HepG2 (cell line): ENCODE measurements around the gene HERC5. TPM values are rescaled to one million over a fixed set of nuclear protein-coding genes. Genes with fewer than 3 reads are reported as not detected.

Experiments
- ATAC-seq: fragments of 200-7000 bp; cut with Tn5 transposase; 3 replicates; pipeline ENCODE4 v1.9.1; 2020; ENCODE audit warnings: mild to moderate bottlenecking, moderate library complexity
- Bru-seq: library from RNA; stranded (reverse); fragments of 400-500 nt; gene quantifications from one replicate; lab custom pipeline; 2021; lab: Mats Ljungman, UMichigan
- BruChase-seq, 2 experiments: library from RNA; stranded (reverse); fragments of 400-500 nt; gene quantifications; one replicate each; lab custom pipeline; 2021; lab: Mats Ljungman, UMichigan
- BruUV-seq: library from RNA; stranded (reverse); fragments of 400-500 nt; replicated peaks from 2 replicates; lab custom pipeline; 2021; lab: Mats Ljungman, UMichigan
- CTCF ChIA-PET: fragments of 300-600 bp; formaldehyde crosslinking; extraction: SDS; loops from one replicate; lab custom pipeline; 2021; ENCODE audit warnings: low total read pairs, inconsistent platforms, low intra/inter-chr PET ratio; lab: Yijun Ruan, JAX
- POLR2A ChIA-PET: fragments of 350-600 bp; sonication (Branson Sonifier 250); formaldehyde crosslinking; loops from one replicate; lab custom pipeline; 2020; ENCODE audit warnings: antibody characterized with exemption, inconsistent platforms; lab: Yijun Ruan, JAX
- DNase-seq: peaks from one replicate; pipeline ENCODE4 v3.0.0-alpha.2; 2015; ENCODE audit warnings: low spot score
- FAIRE-seq: peaks from 3 replicates; lab custom pipeline; 2011; peaks lifted over from hg19 to GRCh38; lab: Jason Lieb, UNC
- H2AFZ ChIP-seq: one replicate; pipeline ENCODE4 v1.6.1; 2011; ENCODE audit warnings: low read length, inconsistent platforms
- H3K27ac ChIP-seq: fragments of 300-600 bp; 3 replicates; pipeline ENCODE4 v1.8.0; 2011; ENCODE audit warnings: mixed run types, mild to moderate bottlenecking, mixed read lengths, low read length, inconsistent platforms; ENCODE audit not compliant: insufficient read depth; ENCODE audit errors: extremely low read length
- H3K27me3 ChIP-seq, 2 experiments: fragments of 200-600 bp in 1 of 2; 2 replicates in 1 of 2; 3 replicates in 1 of 2; pipeline versions ENCODE4 v1.6.0 to v1.8.0; 2011; ENCODE audit warnings: low read length in 2 of 2, mild to moderate bottlenecking in 2 of 2, moderate library complexity in 2 of 2, inconsistent platforms in 1 of 2; ENCODE audit not compliant: insufficient read depth in 2 of 2, control insufficient read depth in 1 of 2
- H3K36me3 ChIP-seq, 2 experiments: fragments of 200-600 bp in 1 of 2; replicated peaks in 1 of 2; 2 replicates in 1 of 2; 3 replicates in 1 of 2; pipeline versions ENCODE4 v1.5.1 to v1.8.0; 2011; ENCODE audit warnings: low read length in 2 of 2, inconsistent platforms in 1 of 2; ENCODE audit not compliant: insufficient read depth in 2 of 2, control insufficient read depth in 1 of 2
- H3K4me1 ChIP-seq: 2 replicates; pipeline ENCODE4 v1.5.1; 2012; ENCODE audit warnings: low read length, inconsistent platforms; ENCODE audit not compliant: insufficient read depth
- H3K4me2 ChIP-seq: 2 replicates; pipeline ENCODE4 v1.6.0; 2011; ENCODE audit warnings: low read depth, low read length, inconsistent platforms
- H3K4me3 ChIP-seq, 3 experiments: fragments of 200-600 bp in 1 of 3; sonication (generic), shearing (Covaris generic) in 1 of 3; replicated peaks in 1 of 3; 2 replicates each; pipeline ENCODE4 v1.5.1; 2011 to 2016; ENCODE audit warnings: low read length in 3 of 3, inconsistent platforms in 2 of 3, low read depth in 2 of 3, mild to moderate bottlenecking in 2 of 3, control low read depth in 1 of 3, mixed read lengths in 1 of 3; ENCODE audit not compliant: insufficient read depth in 1 of 3
- H3K79me2 ChIP-seq: one replicate; pipeline ENCODE4 v1.6.1; 2011; ENCODE audit warnings: low read length, inconsistent platforms; ENCODE audit not compliant: insufficient read depth
- H3K9ac ChIP-seq: 2 replicates; pipeline ENCODE4 v1.6.0; 2011; ENCODE audit warnings: mild to moderate bottlenecking, low read depth, low read length, inconsistent platforms; ENCODE audit not compliant: insufficient read depth
- H3K9me3 ChIP-seq: 2 replicates; pipeline ENCODE4 v1.5.1; 2012; ENCODE audit warnings: mild to moderate bottlenecking, low read length
- H4K20me1 ChIP-seq: 2 replicates; pipeline ENCODE4 v1.6.0; 2011; ENCODE audit warnings: inconsistent platforms, mild to moderate bottlenecking, low read length, moderate library complexity; ENCODE audit not compliant: insufficient read depth
- GATAD1 ChIP-seq: IDR thresholded peaks from 2 replicates; pipeline ENCODE4 v1.6.1; 2016; ENCODE audit warnings: missing genetic modification reagents, missing compliant biosample characterization
- HNRNPLL ChIP-seq: fragments of 200-400 bp; formaldehyde crosslinking; IDR thresholded peaks from 2 replicates; pipeline ENCODE4 v1.6.1; 2017; ENCODE audit warnings: mild to moderate bottlenecking, low read depth, low read length; ENCODE audit not compliant: poor library complexity, severe bottlenecking
- RCOR2 ChIP-seq: IDR thresholded peaks from 2 replicates; pipeline ENCODE4 v1.6.1; 2016; ENCODE audit warnings: missing biosample characterization, missing genetic modification reagents
- STAG1 ChIP-seq: sonication (generic); formaldehyde crosslinking; IDR thresholded peaks from 2 replicates; pipeline ENCODE4 v1.4.0; 2020; ENCODE audit warnings: missing genetic modification reagents
- WGBS: methylation state at CpG from one replicate; pipeline ENCODE4 v1.1.6; 2017; ENCODE audit warnings: low lambda C conversion rate; 5-methylcytosine and 5-hydroxymethylcytosine counted together
- in situ Hi-C: cut with HindIII; loops from 2 replicates; pipeline ENCODE4 v1.10.0; 2017; ENCODE audit warnings: low pct_unique_long_range_greater_than_20kb; ENCODE audit not compliant: extremely low pct_ligation_motif_present
- intact Hi-C: fragments of 100-400 bp; cut with micrococcal nuclease; formaldehyde crosslinking; loops from one replicate; pipeline ENCODE4 v1.10.0; 2022; ENCODE audit not compliant: unreplicated experiment
- long read RNA-seq, 2 experiments: library from RNA in 1 of 2; library from polyadenylated mRNA in 1 of 2; stranded (forward) in 1 of 2; unstranded in 1 of 2; transcript quantifications; one replicate each; pipeline ENCODE4 v2.0.0, GENCODE V29; 2019 to 2022
- polyA minus RNA-seq, 3 experiments: library from RNA; depleted of rRNA, polyadenylated mRNA; stranded (reverse); fragments of >200 nt; gene quantifications; 2 replicates each; pipeline ENCODE4 v1.2.3, GENCODE V29; 2011; ENCODE audit warnings: low replicate concordance in 1 of 3
- polyA plus RNA-seq, 8 experiments: library from polyadenylated mRNA; depleted of rRNA in 3 of 8; stranded (reverse) in 7 of 8; unstranded in 1 of 8; fragments of >200 nt; fragmentation: Illumina TruSeq in 4 of 8; extraction: Trizol in 4 of 8; gene quantifications; 2 replicates each; pipeline versions ENCODE4 v1.2.1 to v1.2.3, GENCODE V29; 2011 to 2016; ENCODE audit warnings: low read depth in 4 of 8, missing spikeins in 1 of 8, mixed read lengths in 1 of 8; ENCODE audit not compliant: insufficient read depth in 1 of 8
- total RNA-seq, 5 experiments: library from RNA; depleted of rRNA; stranded (reverse); fragments of >200 nt; fragmentation: Illumina TruSeq; extraction: Trizol; gene quantifications; 2 replicates each; pipeline ENCODE4 v1.2.3, GENCODE V29; 2016; ENCODE audit warnings: low read depth in 1 of 5
- TF ChIP-seq, protein P1 (sequence below): IDR thresholded peaks from 2 replicates; pipeline ENCODE4 v1.6.1; 2016; ENCODE audit warnings: low read depth
- TF ChIP-seq, protein P2 (sequence below), 2 experiments: sonication (generic) in 1 of 2; formaldehyde crosslinking in 1 of 2; IDR thresholded peaks; 2 replicates each; pipeline versions ENCODE4 v1.6.1 to v1.9.0; 2014 to 2022; ENCODE audit warnings: antibody characterized with exemption in 1 of 2, borderline replicate concordance in 1 of 2, inconsistent platforms in 1 of 2, low read depth in 1 of 2, missing genetic modification reagents in 1 of 2

Gene HERC5
- total RNA-seq (2016; rRNA removed; fragmentation: Illumina TruSeq; extraction: Trizol) = 0.29 and 0.33 TPM in 2 replicates
- not detected in 2 replicates for total RNA-seq (2016; cell fraction: cytosol; rRNA removed; fragmentation: Illumina TruSeq; extraction: Trizol; ENCODE audit: low read depth)
- 0.35 and 0.39 TPM in 2 replicates for total RNA-seq (2016; cell fraction: insoluble cytoplasmic fraction; rRNA removed; fragmentation: Illumina TruSeq; extraction: Trizol)
- total RNA-seq (2016; cell fraction: membrane; rRNA removed; fragmentation: Illumina TruSeq; extraction: Trizol) = 0.10 and 0.12 TPM in 2 replicates
- total RNA-seq (2016; cell fraction: nucleus; rRNA removed; fragmentation: Illumina TruSeq; extraction: Trizol) = 0.16 and 0.19 TPM in 2 replicates
- polyA plus RNA-seq (2011; rRNA removed) = 0.08 and 0.13 TPM in 2 replicates
- 0.04 and 0.09 TPM in 2 replicates for polyA plus RNA-seq (2011; cell fraction: cytosol; rRNA removed)
- polyA plus RNA-seq (2011; cell fraction: nucleus; rRNA removed) = 0.14 and 0.16 TPM in 2 replicates
- 0.08 and 0.11 TPM in 2 replicates for polyA plus RNA-seq (2012)
- polyA plus RNA-seq (2016; cell fraction: cytosol; fragmentation: Illumina TruSeq; extraction: Trizol; ENCODE audit: low read depth) = 0.05 TPM in 1 of 2 replicates, not detected in the other
- polyA plus RNA-seq (2016; cell fraction: insoluble cytoplasmic fraction; fragmentation: Illumina TruSeq; extraction: Trizol; ENCODE audit: low read depth) = 0.15 and 0.28 TPM in 2 replicates
- 0.09 TPM in 1 of 2 replicates, not detected in the other for polyA plus RNA-seq (2016; cell fraction: membrane; fragmentation: Illumina TruSeq; extraction: Trizol; ENCODE audit: low read depth)
- polyA plus RNA-seq (2016; cell fraction: nucleus; fragmentation: Illumina TruSeq; extraction: Trizol; ENCODE audit: insufficient read depth, low read depth) = 0.26 and 0.52 TPM in 2 replicates
- 0.10 and 4.5 TPM in 2 replicates for polyA minus RNA-seq (2011; rRNA and poly(A)+ RNA removed; ENCODE audit: low replicate concordance)
- 0.18 and 0.49 TPM in 2 replicates for polyA minus RNA-seq (2011; cell fraction: cytosol; rRNA and poly(A)+ RNA removed)
- 0.25 and 0.39 TPM in 2 replicates for polyA minus RNA-seq (2011; cell fraction: nucleus; rRNA and poly(A)+ RNA removed)
- Bru-seq, nascent RNA = percentile 18 among the genes with signal in this experiment
- BruChase-seq, experiment 1, labeled RNA remaining after a 6-hour chase = percentile 20 among the genes with signal in this experiment
- BruChase-seq, experiment 2, labeled RNA remaining after a 2-hour chase = percentile 14 among the genes with signal in this experiment
- long read RNA-seq, experiment 1 = 0 reads
- long read RNA-seq, experiment 2, partial matches to known transcripts = 0 of 1 reads
- long read RNA-seq, experiment 2, other reads (novel, unspliced or antisense) = 1 of 1 reads

DNA sequence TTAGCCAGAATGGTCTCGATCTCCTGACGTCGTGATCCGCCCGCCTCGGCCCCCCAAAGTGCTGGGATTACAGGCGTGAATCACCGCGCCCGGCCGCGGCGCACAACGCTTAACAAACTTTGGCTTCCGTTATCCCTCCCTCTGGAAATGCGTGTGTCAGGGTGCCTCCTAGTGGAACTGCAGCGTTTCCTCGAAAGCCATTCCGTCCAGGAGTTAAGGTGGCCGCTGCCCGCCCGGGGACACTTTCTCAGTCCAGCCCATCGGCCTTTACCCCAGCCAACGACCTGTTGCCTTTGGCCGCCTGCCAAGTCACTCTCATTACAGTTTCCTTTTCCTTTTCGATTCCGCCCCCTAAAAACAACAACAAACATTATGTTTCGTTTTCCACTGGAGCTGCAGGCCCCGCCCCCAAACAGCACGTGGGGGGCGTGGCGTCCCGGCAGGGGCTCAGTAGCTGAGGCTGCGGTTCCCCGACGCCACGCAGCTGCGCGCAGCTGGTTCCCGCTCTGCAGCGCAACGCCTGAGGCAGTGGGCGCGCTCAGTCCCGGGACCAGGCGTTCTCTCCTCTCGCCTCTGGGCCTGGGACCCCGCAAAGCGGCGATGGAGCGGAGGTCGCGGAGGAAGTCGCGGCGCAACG is at the start of gene HERC5:
HERC5 (plus strand) TSS at position 450 of the 637 bp plus-strand sequence; CDS start at position 601, 151 bp downstream.
- peaks cover 0 to 24% of the 10 kb centered on the region in 2 experiments; a peak in 3 of 5 replicates for H3K27me3 ChIP-seq
- in situ Hi-C loops = no loop called here
- 19% methylated on average over 37 of the region's 57 CpGs for WGBS
- ATAC-seq (peak; percentile 96), DNase-seq (peak; percentile 74), FAIRE-seq (peak; percentile 76)
- H3K4me1 ChIP-seq = peaks cover 7% of the 10 kb centered on the region; the same call in 1 of the 2 replicates
- H3K9ac ChIP-seq = no peak within 1 kb of the TSS
- H4K20me1 ChIP-seq = no peaks in the 10 kb centered on the region
- H3K9me3 ChIP-seq = no peaks in the 10 kb centered on the region
- POLR2A ChIA-PET = no interaction called here
- intact Hi-C loops = loop anchor here (1.0 to 5.0 kb wide), 3 partner anchors 59 to 239 kb away; partner anchors contain the start of gene HERC6
- peak within 1 kb of the TSS in 2 of 3 experiments; percentile 33 to 52; a peak in 3 of 6 replicates for H3K4me3 ChIP-seq
- CTCF ChIA-PET = no interaction called here
- H3K79me2 ChIP-seq = no peaks in the 10 kb centered on the region
- no TSS peak for BruUV-seq
- H3K36me3 ChIP-seq = no peaks in the 10 kb centered on the region
- H2AFZ ChIP-seq = no peak within 1 kb of the TSS
- no peak within 1 kb of the TSS for H3K27ac ChIP-seq
- H3K4me2 ChIP-seq = peak within 1 kb of the TSS; percentile 66
- TF ChIP-seq, protein P1, sequence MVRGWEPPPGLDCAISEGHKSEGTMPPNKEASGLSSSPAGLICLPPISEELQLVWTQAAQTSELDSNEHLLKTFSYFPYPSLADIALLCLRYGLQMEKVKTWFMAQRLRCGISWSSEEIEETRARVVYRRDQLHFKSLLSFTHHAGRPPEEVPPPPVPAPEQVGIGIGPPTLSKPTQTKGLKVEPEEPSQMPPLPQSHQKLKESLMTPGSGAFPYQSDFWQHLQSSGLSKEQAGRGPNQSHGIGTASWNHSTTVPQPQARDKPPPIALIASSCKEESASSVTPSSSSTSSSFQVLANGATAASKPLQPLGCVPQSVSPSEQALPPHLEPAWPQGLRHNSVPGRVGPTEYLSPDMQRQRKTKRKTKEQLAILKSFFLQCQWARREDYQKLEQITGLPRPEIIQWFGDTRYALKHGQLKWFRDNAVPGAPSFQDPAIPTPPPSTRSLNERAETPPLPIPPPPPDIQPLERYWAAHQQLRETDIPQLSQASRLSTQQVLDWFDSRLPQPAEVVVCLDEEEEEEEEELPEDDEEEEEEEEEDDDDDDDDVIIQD (CRISPR knock-in tag) = peak; percentile 43; the same call in 1 of the 2 replicates
- TF ChIP-seq STAG1 (CRISPR knock-in tag) (peak; percentile 77), HNRNPLL (peak; percentile 36), GATAD1 (CRISPR knock-in tag) (peak; percentile 21; the same call in 1 of the 2 replicates), RCOR2 (CRISPR knock-in tag) (peak; percentile 17; the same call in 1 of the 2 replicates)
- TF ChIP-seq, protein P2, sequence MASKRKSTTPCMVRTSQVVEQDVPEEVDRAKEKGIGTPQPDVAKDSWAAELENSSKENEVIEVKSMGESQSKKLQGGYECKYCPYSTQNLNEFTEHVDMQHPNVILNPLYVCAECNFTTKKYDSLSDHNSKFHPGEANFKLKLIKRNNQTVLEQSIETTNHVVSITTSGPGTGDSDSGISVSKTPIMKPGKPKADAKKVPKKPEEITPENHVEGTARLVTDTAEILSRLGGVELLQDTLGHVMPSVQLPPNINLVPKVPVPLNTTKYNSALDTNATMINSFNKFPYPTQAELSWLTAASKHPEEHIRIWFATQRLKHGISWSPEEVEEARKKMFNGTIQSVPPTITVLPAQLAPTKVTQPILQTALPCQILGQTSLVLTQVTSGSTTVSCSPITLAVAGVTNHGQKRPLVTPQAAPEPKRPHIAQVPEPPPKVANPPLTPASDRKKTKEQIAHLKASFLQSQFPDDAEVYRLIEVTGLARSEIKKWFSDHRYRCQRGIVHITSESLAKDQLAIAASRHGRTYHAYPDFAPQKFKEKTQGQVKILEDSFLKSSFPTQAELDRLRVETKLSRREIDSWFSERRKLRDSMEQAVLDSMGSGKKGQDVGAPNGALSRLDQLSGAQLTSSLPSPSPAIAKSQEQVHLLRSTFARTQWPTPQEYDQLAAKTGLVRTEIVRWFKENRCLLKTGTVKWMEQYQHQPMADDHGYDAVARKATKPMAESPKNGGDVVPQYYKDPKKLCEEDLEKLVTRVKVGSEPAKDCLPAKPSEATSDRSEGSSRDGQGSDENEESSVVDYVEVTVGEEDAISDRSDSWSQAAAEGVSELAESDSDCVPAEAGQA (IDR thresholded peaks at IDR 0.05; ENCODE audit: low read depth) = 0 out of 2 replicates have a peak, but pooled peaks have one; percentile 20
- TF ChIP-seq, protein P2 (CRISPR knock-in tag; IDR thresholded peaks at IDR 0.05; ENCODE audit: borderline replicate concordance) = no peak
